NCI-H2171 (cell line): Measurements from ENCODE around the gene MIPEP.

Experiments
- DNase-seq: peaks from one replicate; lab custom pipeline; 2025; lab: John Stamatoyannopoulos, UW

Gene MIPEP

GRCh38 chr13:23852351-23852750, 36.8 kb downstream of the MIPEP start:
- no peak for DNase-seq

DNA sequence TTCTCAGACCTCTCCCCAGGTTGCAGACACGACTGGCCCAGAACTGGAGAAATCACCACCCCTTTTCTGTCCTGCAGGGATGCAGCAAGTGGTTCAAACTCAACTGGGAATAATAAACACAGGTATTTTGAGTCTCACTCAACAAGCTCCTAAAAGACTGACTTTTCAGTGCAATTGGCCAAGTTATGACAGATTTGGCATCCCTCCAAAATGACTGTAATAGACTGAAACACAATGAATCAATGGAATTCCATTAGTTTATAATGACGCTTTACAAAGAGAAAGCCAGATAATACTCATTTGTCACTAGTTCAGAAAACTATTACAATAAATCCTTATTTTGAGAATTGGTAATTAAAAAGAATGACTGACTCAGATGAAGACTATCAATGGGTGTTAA, 38.1 kb downstream of the MIPEP start:
- DNase-seq: no peak

DNA sequence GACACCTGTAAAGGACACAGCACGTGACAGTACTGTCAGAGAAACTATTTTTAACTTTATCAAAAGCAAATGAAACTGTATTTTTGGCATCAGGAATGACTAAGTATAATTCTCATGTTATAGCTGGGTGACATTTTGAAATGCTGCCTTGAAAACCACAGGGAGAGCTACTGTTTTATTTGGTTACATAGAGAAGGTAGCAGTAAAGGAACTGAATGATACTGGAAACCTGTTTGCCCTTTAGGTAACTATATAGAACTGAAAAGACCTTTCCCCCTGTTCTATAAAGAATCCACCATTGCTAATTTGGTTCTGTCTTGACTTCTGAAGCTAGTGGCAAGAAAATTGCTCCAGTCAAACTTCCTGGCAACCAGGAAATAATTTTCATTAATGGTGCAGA, 39.1 kb downstream of the MIPEP start:
- DNase-seq: no peak

GRCh38 chr13:23849670-23850069, 39.5 kb downstream of the MIPEP start:
- DNase-seq: no peak

GRCh38 chr13:23848646-23849141, 40.5 kb downstream of the MIPEP start:
- DNase-seq: no peak

- DNase-seq: no peak
Measured at GRCh38 chr13:23848019-23848418, 41.2 kb downstream of the MIPEP start.

- DNase-seq: no peak
Measured at GRCh38 chr13:23847497-23847896, 41.7 kb downstream of the MIPEP start.

DNA sequence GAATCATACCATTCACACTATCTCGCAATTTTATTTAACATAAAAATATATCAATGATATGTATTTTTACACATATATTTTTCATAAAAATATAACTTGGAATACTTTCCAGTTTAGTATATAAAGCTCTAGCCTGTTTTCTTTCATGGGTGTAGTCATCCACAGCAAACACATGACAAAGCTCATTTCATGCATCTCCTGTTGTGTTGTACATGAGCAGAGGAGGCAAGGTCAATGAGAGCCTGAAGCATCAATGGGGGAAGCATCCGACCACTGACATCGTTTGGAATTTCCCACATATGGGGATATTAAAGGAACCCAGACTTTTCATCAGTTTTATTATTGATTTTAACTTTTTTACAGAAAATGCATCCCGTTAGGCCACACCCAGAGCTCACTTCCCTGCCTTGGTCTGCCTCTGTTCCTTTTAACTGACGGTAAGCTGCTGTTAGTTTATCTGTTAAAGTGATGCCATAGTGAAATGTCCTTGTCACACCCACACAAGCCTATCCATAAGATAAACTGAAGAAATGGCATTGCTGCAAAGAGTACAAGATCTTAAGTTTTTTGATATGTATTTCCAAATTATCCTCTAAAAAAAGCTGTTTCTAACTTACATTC, 44.0 kb downstream of the MIPEP start:
- DNase-seq: no peak

- no peak for DNase-seq
Measured at GRCh38 chr13:23844132-23844531, 45.1 kb downstream of the MIPEP start.

DNA sequence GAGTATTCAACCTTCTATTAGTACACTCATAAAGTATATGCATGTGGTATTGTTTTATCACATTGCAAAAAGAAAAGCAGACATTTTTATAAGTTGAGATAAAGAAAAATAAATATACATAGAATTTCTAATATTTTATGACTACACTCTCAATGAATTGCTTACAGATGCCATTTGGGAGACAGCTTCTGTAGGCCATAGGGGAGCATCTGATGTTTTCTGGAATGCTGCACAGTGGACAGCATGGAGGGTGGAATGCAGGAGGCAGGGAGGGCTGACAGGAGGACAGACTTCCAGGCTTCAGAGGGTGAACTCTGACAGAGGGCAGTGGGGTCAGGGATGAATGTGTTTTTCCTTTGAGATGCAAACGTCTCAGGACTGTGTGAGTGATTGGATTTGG, 45.8 kb downstream of the MIPEP start:
- DNase-seq: no peak

DNA sequence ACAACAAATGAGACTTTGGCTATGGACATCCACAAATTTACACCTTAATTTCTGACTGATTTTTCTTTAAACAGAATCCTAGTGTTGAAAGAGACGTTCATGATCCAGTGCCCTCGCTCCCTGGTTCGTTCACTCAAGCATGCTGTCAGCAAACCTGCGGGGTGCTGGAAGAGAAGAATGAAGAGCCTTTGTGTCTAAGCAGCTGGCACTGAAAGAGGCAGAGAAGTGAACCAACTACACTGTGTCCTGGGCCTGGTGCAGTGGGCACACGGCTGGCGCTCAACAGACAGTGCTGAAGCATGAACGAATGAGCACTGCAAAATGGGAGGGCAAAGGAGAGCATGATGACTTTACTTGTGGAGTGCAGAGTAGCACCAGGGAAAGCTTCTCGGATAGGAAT, 46.8 kb downstream of the MIPEP start:
- no peak for DNase-seq

DNA sequence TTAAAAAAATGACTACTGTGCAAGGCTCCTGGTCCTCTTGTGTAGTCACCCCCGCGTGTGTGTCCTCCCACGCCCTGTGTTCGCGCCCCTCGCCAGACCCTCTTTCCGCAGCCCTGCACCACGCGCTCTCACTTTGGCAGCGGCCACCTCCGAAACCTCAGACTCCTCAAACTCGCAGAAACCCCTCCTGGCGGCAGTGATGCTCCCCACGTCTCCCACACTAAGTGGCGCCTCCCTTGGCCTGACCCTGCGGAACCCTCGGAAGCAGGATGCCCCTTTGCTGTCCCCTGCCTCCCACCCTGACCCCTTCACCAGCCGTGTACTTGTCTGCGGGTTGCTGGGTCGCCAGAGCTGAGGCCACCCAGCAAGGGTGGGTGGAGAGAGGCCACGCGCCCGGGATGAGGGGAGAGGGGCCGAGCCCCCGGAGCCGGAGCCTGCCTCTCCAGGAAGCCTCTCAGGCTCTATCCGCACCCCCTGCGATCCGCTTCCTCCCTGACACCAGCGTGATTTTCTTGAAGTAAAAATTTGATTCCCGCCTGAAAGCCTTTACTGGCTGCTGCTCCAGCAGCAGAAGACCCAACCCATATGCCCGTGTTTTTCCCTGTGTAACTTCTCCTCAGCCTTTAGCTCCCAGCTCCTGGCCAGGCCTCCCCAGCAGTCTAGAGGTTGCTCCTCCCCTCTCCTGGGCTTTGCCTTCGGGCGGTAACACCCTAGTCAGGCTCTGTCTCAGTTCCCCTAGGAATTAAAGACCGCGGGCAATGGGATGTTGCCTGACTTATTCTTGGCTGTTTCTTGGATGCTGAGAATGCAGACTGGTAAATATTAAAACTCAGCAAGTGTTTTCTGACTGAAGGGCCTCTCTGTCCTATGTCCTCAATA, 55.2 kb downstream of the MIPEP start:
- DNase-seq: no peak

DNA sequence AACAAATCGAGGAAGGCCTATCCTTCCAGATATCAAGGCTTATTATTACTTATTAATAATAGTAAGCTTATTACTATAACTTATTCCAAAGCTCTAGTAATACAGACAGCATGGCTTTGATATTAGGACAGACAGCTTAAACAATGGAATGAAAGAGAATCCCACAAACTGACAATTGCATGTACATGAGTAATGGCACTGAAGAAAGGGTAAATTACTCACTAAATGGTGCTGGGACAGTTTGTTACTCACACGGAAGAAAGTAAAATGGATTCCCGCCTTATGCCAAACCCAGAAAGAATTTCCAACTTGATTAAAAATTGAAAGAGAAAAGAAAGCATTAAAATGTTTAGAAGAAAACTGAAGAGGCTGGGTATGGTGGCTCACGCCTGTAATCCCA, 60.3 kb downstream of the MIPEP start:
- no peak for DNase-seq

DNA sequence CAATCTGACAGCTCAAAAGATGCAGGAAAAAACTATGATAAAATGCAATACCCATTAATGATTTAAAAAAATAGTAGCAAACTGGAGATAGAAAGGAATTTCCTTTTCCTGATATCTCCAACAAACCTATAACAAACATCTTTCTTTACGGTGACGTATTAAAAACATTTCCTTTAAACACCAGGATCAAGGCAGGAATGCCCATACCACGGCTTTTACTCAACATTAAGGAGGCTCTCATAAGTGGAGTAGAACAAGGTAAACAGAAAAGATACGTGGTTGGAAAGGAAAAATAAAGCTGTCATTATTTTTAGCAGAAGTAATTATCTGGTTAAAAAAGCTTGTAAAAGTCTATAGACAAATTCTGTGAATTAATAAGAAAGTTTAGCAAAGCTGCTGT, 61.1 kb downstream of the MIPEP start:
- no peak for DNase-seq

DNA sequence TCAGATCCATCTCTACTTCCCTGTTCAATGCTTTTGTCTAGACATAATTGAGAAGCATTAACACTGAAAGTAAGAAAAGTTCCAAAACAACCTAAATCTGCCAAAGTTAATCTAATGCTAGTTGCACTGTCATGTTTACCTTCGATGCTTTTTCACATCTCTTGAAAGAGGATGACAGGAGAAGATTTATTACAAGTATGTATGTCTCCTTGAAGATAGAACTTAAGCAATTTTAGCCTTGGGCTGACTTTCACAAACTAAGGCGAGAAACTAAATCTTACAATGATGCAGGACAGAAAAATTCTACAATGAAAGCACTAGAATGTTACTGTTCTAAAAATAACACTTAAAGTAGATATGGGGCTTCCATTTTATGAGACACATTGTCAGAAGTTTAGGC, 64.0 kb downstream of the MIPEP start:
- DNase-seq: no peak

DNA sequence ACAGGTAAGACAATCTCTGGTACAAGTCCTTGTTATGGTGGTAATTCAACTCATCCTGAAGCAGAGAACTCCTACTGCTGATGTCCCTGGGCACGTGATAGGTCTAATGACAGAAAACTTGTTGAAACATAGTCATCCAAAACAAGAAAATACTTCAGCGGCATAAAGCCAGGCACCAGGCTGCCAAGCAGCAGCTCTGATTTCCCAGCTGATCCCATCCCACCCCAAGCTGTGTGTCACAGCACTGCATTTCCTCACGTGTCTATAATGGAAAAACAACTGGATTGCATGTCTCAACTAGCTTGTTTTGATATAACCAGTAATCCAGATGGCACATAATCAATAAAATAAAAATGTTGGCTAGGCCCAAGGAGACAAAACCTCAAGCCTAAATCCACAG, 64.8 kb downstream of the MIPEP start:
- DNase-seq: peak; percentile 5

DNA sequence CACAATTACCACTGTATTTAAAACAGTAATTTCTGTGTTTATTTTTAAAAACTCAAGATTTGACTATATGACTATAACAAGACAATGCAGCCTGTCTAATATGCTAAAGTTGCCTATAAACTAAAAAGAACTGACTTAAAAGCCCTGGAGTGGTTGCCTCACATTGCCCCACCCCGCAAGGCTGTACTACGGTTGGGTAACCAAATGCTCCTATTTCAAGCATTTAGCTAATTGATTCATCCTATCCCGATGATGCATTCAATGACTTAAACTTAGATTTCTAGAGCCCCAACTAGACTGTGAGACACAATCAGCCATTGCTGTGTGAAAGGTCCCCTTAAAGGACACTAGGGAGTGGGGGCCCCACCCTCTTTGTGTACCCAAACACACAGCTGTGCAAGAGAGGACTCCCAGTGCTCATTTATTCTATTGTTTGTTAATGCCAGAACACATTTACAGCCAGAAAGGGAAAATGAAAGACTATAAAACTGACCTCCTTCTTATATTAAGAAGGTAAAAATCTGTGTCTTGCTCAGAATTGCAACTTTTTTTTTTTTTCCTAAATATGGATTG, 66.9 kb downstream of the MIPEP start:
- DNase-seq: no peak

DNA sequence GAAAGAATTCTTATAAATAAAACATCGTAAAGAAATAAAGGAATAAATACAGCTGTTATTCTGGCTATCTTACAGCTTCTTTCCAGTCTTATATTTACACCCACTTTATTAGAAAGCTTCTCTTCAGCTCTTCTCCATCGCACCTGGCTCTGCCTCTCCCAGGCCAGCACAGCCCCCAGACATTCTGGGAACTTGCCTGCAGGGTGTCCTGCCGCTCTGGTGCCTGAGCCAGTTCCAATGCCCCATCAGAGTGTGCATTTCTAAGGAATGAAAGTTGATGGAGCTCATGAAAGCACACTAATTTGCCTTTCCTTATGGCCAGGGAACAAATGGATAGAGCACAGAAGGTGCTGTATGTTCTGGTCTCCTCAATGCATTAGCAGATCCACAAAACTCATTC, 68.7 kb downstream of the MIPEP start:
- DNase-seq: no peak

DNA sequence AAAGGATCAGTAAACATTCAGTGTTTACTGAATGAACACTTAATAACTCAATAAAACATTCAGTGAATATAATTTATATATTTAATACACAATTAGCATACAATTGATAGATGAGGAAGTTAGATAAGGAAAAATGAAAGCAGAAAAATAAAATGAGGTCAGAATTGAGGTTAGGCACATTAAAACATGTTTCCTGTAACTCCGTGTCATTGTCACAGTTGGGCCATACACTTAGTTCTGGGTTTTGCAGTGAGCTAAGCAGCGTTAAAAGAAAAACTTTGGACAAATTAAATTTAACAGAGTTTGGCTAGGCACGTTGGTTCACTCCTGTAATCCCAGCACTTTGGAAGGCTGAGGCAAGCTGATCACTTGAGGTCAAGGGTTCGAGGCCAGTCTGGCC, 71.4 kb downstream of the MIPEP start:
- no peak for DNase-seq

DNA sequence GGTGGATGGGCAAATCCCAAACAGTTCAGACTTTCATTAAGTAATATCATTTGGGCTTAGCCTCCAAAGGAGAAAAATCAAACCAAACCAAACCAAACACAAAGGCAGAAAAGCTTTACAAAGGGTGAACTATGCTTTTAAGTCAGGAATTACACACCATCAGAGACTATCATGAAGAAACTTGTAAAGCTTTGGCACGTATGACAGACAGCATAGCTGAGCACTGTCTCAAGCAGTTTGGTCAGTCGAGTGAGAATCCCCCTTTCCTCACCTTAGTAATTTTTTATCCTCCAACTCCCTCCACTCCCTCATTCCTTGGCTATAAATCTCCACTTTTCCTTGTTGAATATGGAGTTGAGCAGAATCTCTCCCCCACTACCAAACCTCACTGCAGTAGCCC, 72.1 kb downstream of the MIPEP start:
- DNase-seq: no peak

DNA sequence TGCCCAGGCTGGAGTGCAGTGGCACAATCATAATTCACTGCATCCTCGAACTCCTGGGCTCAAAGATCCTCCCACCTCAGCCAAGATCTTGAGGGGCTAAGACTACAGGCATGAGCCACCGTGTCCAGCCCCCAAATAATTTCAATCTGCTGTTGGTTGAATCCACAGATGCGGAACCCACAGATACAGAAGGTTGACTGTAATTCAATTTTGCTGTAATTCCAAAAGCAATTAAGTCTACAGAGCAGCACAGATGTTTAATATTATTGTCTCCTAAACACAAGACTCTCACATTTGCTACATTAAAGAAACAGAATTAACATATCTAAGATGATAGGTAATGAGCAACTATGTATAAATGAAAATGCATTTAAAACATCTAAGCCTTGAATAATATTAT, 75.6 kb downstream of the MIPEP start:
- DNase-seq: no peak

DNA sequence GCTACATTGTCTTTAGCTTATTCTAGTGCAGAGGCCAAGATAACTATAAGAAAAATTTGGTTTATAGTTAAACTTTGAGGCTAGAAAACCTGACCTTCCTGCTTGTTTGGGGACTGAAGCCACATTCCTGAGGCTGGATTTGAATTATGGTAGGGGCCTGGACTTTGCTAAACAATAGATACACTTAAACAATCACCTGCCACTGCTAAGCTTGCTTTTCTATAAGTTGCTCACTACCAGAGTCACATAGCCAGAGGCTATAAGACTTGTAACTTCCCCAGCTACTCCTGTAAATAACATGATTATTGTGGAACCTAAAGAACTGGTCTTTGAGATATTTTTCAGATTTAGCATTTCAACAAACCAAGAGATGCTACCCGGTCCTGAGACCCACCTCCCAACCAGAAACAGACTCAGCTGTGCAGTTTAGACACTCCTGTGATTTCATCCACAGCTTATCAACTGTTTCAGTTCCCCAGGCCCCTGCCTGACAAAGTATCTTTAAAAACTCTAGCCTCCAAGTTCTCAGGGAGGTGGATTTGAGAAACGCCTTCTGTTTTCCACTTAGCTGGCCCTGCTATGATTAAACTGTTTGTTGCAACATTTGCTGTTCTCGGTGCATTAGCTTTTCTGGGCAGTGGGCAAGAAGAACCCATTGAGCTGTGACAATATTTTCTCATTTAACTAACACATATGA, 77.7 kb downstream of the MIPEP start:
- DNase-seq: no peak
